ENCODE data around the gene ADAM19. TPM values are rescaled to one million over a fixed set of nuclear protein-coding genes. Genes with fewer than 3 reads are reported as not detected.

Gene ADAM19
- total RNA-seq, 1 experiment from 2014 or later: 0.47 TPM

- POLR2A ChIA-PET: interaction anchor here (0.5 to 0.9 kb wide), 2 partner anchors 9 to 89 kb away, joined by 3 to 4 read pairs; no protein-coding TSS in a partner anchor
- Mint-ChIP-seq H3K4me3 (ENCODE audit: unreplicated experiment) (no peak overlapping the region), H3K27ac (ENCODE audit: low read depth, unreplicated experiment) (no peak overlapping the region), H3K4me1 (ENCODE audit: insufficient read depth, unreplicated experiment) (no peaks in the 10 kb centered on the region), H3K27me3 (ENCODE audit: insufficient read depth, unreplicated experiment) (no peaks in the 10 kb centered on the region), H3K9me3 (ENCODE audit: unreplicated experiment) (no peaks in the 10 kb centered on the region), H3K36me3 (ENCODE audit: insufficient read depth, unreplicated experiment) (no peaks in the 10 kb centered on the region)
- no peak for DNase-seq (ENCODE audit: unreplicated experiment)
- CTCF ChIA-PET: interaction anchor here (0.7 to 1.0 kb wide), 2 partner anchors 16 to 95 kb away, joined by 3 read pairs; no protein-coding TSS in a partner anchor
- no peak for TF ChIP-seq CTCF (IDR thresholded peaks at IDR 0.05; ENCODE audit: unreplicated experiment)
- intact Hi-C loops (cut with micrococcal nuclease): no loop called here
- BruUV-seq (replicated peaks): no TSS peak
Observed at GRCh38 chr5:157541447-157542118, 34.0 kb downstream of the ADAM19 start.

- ChIA-PET CTCF (interaction anchor here (0.6 to 1.0 kb wide), 3 partner anchors 17 to 95 kb away, joined by 3 to 5 read pairs (median 3); no protein-coding TSS in a partner anchor), POLR2A (no interaction called here)
- no peak overlapping the region for H3K27ac Mint-ChIP-seq (ENCODE audit: low read depth, unreplicated experiment)
- no peaks in the 10 kb centered on the region for H3K4me1 Mint-ChIP-seq (ENCODE audit: insufficient read depth, unreplicated experiment)
- no peaks in the 10 kb centered on the region for H3K27me3 Mint-ChIP-seq (ENCODE audit: insufficient read depth, unreplicated experiment)
- H3K4me3 Mint-ChIP-seq (ENCODE audit: unreplicated experiment): no peak overlapping the region
- no peaks in the 10 kb centered on the region for H3K9me3 Mint-ChIP-seq (ENCODE audit: unreplicated experiment)
- no peak for TF ChIP-seq CTCF (IDR thresholded peaks at IDR 0.05; ENCODE audit: unreplicated experiment)
- no peak for DNase-seq (ENCODE audit: unreplicated experiment)
- intact Hi-C loops (cut with micrococcal nuclease): no loop called here
- H3K36me3 Mint-ChIP-seq (ENCODE audit: insufficient read depth, unreplicated experiment): no peaks in the 10 kb centered on the region
- BruUV-seq (replicated peaks): no TSS peak
Observed at GRCh38 chr5:157540707-157541446, 34.7 kb downstream of the ADAM19 start.

GRCh38 chr5:157540124-157540523 is 35.5 kb downstream of the ADAM19 start:
- intact Hi-C loops (cut with micrococcal nuclease): no loop called here
- Mint-ChIP-seq H3K36me3 (ENCODE audit: insufficient read depth, unreplicated experiment) (no peaks in the 10 kb centered on the region), H3K27me3 (ENCODE audit: insufficient read depth, unreplicated experiment) (no peaks in the 10 kb centered on the region), H3K4me1 (ENCODE audit: insufficient read depth, unreplicated experiment) (no peaks in the 10 kb centered on the region), H3K27ac (ENCODE audit: low read depth, unreplicated experiment) (no peak overlapping the region), H3K9me3 (ENCODE audit: unreplicated experiment) (no peaks in the 10 kb centered on the region), H3K4me3 (ENCODE audit: unreplicated experiment) (no peak overlapping the region)
- CTCF ChIA-PET: interaction anchor here (0.6 to 0.7 kb wide), 3 partner anchors 23 to 180 kb away, joined by 4 to 5 read pairs (median 4); no protein-coding TSS in a partner anchor
- no peak for TF ChIP-seq CTCF (IDR thresholded peaks at IDR 0.05; ENCODE audit: unreplicated experiment)
- no peak for DNase-seq (ENCODE audit: unreplicated experiment)
- BruUV-seq (replicated peaks): no TSS peak
- POLR2A ChIA-PET: interaction anchor here (0.6 kb wide), 1 partner anchor 115 kb away, joined by 5 read pairs; no protein-coding TSS in a partner anchor

GRCh38 chr5:157539503-157540022 is 36.0 kb downstream of the ADAM19 start:
- ChIA-PET POLR2A (no interaction called here), CTCF (interaction anchor here (0.7 kb wide), 1 partner anchor 181 kb away, joined by 4 read pairs; no protein-coding TSS in a partner anchor)
- DNase-seq (ENCODE audit: unreplicated experiment): no peak
- Mint-ChIP-seq H3K4me3 (ENCODE audit: unreplicated experiment) (no peak overlapping the region), H3K36me3 (ENCODE audit: insufficient read depth, unreplicated experiment) (no peaks in the 10 kb centered on the region), H3K4me1 (ENCODE audit: insufficient read depth, unreplicated experiment) (no peaks in the 10 kb centered on the region), H3K27me3 (ENCODE audit: insufficient read depth, unreplicated experiment) (no peaks in the 10 kb centered on the region), H3K27ac (ENCODE audit: low read depth, unreplicated experiment) (no peak overlapping the region), H3K9me3 (ENCODE audit: unreplicated experiment) (no peaks in the 10 kb centered on the region)
- BruUV-seq (replicated peaks): no TSS peak
- intact Hi-C loops (cut with micrococcal nuclease): no loop called here
- TF ChIP-seq CTCF (IDR thresholded peaks at IDR 0.05; ENCODE audit: unreplicated experiment): no peak

All from MCF 10A (cell line).